ENCODE data around the gene ANGPTL4.

The ANGPTL4 gene

GRCh38 chr19:8413629-8413995 is 49.7 kb downstream of the ANGPTL4 start:
- DNase-seq (ENCODE audit: low spot score): no peak

- DNase-seq (ENCODE audit: low spot score): no peak
Measured at GRCh38 chr19:8416796-8417195, 52.8 kb downstream of the ANGPTL4 start.

GRCh38 chr19:8421484-8422461 is 57.8 kb downstream of the ANGPTL4 start:
- DNase-seq (ENCODE audit: low spot score): no peak

GRCh38 chr19:8423817-8424223 is 59.9 kb downstream of the ANGPTL4 start:
- DNase-seq (ENCODE audit: low spot score): peak; percentile 95
